GM18858 (cell line): ENCODE results near the gene SPP2.

ENCODE experiments used
- ATAC-seq: cut with Tn5 transposase; IDR thresholded peaks from one replicate; pipeline ENCODE4 v1.9.1; 2021; ENCODE audit not compliant: unreplicated experiment

Gene SPP2, protein sequence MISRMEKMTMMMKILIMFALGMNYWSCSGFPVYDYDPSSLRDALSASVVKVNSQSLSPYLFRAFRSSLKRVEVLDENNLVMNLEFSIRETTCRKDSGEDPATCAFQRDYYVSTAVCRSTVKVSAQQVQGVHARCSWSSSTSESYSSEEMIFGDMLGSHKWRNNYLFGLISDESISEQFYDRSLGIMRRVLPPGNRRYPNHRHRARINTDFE

DNA sequence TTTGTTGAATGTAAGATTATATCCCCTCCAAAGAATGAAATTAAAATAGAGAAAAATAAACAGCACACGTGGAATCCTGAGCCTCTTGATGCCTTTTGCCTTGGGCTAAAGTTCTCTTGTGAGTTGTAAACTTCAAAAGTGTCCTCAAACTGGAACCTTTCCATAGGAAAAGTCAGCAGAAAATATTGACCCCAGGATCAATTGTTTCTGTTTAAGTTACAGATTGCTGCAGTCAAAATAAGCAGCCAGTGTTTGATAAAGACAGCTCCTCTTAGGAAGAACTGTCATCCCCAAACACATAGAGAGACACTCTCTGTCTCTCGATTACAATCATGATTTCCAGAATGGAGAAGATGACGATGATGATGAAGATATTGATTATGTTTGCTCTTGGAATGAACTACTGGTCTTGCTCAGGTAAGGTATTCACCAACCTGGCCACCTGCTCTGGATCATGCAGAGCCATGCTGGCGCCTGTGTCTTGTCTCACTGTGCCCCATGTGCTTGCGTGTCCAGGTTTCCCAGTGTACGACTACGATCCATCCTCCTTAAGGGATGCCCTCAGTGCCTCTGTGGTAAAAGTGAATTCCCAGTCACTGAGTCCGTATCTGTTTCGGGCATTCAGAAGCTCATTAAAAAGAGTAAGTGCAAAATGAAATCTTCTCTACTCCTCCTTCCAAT is at the start of gene SPP2:
Gene SPP2, plus strand, starts transcription at position 248 of the 681 bp plus-strand sequence. Its CDS starts 85 bp downstream, at position 333.
- ATAC-seq: no peak

DNA sequence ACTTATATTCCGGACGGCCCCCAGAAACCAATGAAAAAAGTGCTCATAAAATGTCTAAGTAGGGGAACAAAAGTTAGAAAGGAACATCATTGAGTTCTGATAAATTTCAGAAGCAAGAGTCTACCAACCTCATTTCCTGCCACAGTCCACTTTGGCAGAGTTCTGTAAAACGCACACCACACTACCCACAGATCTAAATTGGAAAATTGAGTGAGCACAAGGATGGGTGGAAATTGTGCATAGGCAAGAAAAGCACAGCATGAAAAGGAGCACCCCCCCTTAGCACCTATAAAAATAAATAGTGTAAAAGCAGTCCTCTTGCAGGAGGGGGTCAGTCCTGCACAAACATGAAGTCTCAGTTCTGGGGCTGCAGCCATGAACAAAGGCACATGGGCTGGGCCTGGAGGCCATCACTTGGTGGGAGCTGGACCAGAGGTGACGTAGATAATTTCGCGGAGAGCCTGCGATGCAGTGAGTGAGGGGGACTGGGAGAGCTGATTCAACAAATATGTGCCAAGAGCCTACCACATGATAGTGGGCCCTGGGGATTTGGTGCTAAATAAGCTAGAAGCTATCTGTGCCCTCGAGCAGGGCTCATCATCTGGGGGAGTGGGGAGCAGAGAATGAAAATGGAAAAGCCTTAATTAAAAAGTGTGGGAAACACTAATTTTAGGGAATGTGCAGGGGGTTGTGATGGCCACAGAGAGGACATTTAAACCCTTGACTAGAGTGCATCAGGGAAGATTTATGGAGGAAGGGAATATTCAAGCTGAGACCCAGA is 48.9 kb upstream of the SPP2 start:
- no peak for ATAC-seq

DNA sequence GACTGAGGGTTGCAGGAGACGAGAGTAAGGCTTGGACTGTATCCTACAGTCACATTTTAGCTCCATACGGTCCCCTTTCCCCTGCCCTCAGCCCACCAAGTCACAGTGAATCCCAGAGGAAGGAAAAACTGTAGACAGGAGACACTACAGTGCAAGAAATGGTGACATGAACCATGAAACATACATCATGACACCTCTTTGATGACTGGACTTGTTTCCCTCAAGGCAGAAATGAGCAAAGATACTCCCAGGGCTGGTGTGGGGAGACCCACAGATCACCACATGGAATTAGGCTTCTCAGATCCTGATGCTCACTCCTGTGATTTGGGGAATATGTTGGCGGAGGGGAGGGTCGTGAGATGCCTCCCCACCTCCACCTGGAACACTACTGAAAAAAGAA is 48.2 kb upstream of the SPP2 start:
- no peak for ATAC-seq

DNA sequence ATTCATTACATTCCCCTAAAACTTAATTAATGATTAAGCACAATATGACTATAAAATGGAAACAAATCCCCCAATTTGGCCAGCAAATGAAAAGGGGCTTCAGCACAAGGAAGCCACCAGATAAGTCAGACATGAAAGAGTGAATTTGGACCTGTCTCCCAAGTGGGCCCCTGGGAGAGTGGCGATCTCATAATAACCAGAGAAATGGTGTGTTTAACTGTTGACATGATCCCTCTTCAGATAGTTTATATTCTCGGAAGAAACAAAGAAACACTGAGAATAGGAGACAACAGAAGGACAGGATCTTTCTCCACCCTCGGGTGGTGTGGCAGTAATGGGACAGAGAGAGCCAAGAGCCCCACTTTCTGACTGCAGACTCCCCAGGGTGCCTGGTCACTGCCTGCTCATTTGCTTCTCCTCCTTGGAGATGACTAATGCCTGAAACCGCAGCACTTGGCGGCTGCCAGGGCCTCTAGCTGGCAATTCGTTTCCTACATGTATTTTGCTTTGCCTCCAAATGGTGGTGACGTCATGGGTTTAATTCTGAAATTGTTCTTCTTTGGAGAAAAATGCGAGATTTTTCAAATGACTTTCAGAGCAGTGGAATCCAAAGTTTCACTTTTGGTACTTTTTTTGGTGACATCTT is 46.4 kb upstream of the SPP2 start:
- no peak for ATAC-seq

DNA sequence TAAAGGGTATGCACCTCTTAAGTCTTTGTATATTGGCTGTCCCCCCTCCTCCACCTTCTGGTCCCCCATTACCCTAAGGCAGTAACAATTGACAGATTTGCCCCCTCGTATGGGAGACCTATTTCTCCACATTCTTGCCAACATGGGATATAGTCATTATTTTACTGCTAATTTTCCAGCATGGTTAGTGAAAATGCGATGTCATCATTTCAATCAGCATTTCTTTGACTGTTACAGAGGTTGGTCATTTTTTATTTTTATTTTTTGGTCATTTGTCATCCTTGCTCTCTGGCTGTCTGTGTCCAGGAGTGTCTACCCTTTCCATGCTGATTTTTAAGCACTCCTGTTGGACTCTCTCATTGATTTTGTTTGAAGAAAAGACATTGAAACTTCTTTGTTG is 45.4 kb upstream of the SPP2 start:
- ATAC-seq: no peak

DNA sequence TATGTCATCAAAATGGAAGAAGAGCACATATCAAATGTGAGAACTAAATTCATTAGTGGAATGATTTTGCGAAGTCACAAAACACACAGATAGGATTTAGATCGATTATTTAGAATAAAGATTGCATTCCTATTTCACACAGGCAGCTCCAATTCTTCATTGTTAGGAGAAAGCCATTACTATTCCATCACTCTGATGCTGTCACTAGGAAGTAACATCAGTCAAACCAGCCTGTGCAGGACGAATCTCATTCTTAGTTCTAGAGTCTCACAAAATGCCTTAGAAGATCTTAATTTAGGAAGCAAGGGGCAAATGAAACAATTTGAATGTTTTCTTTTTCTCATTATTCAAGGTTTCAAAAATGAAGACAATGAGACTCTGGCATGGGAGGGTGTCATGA is 44.0 kb upstream of the SPP2 start:
- no peak for ATAC-seq

DNA sequence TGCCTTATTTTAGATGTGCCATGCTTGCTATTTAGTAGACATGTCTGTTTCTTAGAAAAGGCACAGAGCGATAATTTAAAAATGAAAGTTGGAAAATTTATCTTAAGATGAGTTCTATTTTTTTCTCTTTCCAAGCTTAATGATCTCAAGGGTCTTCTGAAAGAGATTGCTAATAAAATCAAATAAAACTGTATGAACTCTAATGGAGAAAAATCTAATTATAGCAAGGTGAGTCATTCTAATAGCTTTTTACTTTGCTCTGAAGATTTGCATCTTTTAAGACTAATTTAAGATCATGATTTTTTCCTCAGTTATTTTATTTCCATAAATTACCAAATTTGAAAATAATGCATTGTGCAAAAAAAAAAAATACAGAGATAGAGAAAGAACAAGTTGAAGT is 36.1 kb upstream of the SPP2 start:
- no peak for ATAC-seq

DNA sequence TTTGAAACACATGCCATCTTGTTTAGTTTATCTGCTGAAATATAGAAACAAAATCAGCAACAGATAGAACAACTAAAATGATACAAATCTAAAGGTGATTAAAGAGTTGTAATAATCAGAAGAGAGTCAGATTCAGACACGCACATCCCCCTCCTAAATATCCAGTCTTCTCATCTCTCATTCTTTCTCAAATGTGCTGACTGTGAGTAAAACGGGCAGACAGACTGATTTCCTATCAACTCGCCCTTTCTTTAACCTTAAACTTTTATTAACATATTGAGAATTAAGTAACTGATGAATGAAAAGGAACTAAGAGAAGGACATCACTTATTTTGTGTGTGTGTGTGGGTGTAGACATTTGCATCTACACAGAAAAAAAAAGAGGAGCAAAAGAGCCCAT is 34.6 kb upstream of the SPP2 start:
- ATAC-seq: no peak

DNA sequence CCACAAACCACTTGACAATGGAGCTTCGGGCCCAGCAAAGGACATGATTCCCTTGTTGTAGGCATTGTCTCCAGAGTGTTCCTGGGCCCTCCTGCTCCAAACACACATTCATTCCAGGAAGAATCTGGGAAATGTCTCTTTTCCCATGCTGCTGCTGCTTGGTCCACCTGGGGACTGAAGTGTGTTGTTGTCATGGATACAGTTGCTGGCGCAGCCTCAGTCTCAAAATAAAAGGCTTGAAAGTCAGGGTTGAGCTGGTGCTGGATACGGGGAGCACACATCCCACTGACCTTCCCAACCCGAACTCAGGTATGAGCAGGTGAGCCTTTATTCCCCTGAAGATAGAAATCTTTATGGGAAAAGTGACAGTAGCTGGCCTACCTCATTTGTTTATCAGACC is 30.6 kb upstream of the SPP2 start:
- no peak for ATAC-seq

DNA sequence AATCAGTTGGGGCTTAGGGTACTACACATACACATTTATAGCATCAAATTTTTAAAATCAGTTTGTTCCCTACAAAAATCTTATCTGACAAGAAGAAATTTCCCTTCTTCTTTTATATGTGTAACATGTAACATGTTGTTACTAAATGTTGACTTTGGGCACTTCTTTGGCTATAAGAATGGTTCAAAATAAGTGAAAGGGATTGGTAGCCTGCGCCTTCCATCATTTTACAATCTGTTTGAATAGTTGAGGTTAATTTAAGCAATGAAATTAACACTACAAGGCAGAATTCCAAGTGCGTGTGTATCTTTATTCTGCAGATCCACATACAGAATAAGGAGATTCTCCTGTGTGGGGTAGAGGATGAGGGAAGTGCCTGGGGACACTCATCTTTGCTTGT is 30.2 kb upstream of the SPP2 start:
- no peak for ATAC-seq

DNA sequence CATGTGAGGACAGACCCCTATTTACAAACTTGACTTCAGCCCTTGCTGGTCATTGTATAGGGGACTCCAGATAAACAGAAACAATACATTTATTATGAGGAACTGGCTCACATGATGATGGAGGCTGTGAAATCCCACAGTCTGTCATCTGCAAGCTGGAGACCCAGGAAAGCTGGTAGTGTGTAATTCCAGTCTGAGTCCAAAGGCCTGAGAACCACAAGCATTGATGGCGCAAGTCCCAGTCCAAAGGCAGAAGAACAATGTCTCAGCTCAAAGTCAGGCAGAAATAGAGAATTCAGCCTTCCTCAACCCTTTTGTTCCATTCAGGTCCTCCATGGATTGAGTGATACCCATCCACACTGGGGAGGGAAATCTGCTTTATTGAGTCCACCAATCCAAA is 28.1 kb upstream of the SPP2 start:
- ATAC-seq: no peak

DNA sequence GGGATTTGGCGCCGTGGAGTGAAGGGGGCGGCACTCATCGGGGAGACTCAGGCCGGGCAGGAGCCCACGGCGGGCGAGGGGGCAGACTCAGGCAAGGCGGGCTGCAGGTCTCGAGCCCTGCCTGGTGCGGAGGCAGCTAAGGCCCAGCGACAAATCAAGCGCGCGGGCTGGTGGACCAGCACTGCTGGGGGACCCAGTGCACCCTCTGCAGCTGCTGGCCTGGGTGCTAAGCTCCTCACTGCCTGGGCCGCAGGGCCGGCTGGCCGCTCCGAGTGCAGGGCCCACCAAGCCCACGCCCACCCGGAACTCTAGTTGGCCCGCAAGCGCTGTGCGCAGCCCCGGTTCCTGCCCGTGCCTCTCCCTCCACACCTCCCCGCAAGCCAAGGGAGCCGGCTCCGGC is 26.2 kb upstream of the SPP2 start:
- no peak for ATAC-seq

DNA sequence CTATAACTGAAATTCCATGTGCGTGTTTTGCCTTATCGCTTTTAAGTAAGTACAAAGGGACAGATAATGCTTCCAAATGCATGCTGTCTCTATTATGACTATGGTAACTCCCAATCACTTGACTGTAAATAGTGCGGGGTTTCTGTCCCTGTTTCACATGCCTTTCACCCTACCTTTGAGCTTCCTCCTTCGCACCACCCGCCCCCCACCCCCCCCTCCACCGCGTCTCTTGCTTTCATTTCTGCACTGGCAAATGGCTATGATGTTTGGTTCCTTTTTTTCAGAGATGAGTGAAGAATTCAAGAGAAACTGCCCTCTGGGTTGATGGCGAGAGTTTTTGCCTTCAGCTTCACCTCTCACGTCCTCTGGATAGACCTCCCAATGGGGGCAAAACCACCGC is 25.0 kb upstream of the SPP2 start:
- ATAC-seq: no peak

DNA sequence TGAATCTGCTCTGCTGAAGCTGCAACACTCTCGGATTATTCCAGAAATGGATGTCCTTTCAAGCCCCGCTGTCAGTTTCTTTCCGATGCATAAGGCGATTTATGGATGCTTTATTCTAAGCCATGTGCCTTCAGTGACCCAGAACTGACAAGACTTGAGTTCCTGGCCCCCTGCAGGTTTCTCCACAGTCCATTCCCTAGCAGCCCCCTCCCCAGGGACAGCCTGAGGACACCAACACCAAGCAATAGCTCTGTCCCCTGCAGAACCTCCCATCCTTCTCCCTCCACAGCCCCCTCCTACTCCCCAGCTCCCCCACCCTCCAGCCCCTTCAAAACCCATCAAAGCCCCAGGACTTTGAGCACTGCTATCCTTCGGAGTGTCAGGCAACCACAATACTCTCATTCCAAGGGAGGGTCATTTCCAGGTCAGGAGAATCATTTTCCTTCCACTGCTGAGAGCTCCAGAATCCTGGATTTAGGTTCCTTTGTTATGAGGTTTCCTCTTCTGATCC is 24.6 kb upstream of the SPP2 start:
- no peak for ATAC-seq

DNA sequence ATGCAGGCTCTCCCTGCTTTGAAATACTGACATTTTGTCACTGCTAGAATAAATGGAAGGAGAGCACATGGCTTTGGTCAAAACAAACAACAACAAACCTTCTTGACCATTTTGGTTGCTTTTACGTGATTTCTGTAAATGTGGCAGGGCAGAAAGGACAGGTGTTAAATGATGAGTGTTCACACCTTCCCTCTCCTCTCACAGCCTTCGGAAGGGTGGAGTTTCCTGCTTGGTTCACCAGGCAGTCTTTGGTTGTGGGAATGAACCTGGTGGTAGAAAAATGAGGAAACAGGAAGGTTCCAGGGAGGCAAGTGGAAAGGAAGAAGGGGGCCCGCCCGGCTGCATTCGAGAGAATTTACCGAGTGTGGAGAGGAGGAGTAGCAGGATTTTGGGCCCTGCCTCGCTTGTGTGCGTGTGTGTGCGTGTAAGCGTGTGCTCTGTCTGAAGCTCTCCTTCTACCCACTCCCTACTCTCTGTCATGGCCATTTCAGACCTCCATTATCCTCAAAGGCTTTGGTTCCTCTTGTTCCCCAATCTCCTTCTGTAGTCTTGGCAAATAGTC is 23.7 kb upstream of the SPP2 start:
- no peak for ATAC-seq

DNA sequence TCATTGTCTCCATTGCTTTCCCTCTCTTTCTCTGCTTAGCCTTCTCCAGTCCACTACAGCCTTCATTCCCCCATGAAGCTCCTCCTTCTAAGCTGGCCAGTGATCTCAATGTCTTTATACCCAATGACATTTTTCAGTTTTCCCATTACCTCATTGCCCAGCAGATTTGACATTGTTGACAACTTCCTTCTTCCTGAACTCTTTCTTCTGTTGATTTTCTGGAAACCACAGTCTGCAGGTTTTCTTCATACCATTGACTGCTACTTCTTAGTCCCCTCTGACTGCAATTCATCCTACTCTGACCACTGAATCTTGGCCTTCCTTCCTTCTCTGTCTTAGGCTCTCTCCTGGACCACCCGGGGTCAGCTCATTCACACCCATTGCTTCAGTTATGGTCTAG is 22.9 kb upstream of the SPP2 start:
- no peak for ATAC-seq

DNA sequence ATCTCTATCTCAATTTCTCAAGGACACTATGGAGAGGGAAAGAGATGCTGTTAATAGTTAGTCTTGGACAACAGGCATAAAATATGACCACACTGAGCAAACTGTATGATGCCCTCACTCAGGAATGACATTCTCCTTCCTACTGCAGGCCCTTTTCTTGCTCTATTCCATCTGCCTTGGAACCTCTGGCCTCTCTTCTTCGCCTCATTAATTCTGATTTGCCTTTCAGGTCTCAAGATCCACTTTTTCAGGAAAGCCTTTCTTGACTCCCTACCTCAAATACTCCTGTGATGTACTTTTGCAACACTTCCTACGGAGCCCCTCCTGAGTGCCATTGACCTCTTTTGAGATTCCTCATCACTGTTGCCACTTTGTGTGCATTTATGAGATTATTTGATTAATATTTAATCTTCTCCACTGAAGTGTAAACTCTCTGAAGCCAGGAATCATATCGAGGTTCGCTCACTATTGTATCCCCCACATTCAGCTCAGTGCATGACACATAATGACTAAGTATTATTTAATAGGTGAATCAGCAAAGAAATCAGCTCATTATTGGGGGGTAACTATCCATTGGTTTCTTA is 21.3 kb upstream of the SPP2 start:
- ATAC-seq: no peak

DNA sequence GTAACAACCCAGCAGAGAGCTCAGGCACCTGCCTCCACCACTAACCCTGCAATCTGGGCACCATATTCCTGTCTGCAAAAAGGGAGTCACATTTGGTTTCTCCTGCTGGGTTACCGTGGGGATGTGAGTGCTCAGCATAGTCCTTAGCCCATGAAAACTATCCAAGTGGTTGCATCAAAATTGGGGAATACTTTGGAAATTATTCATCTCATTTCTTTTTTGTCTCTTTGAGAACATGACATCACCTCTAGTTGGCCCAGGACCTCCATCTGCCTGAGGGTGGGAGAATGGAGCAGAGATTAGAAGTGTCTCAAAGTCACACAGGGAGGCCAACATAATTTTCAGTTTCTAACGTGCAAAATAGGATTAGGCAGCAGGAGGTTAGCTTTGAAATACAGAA is 19.3 kb upstream of the SPP2 start:
- no peak for ATAC-seq

DNA sequence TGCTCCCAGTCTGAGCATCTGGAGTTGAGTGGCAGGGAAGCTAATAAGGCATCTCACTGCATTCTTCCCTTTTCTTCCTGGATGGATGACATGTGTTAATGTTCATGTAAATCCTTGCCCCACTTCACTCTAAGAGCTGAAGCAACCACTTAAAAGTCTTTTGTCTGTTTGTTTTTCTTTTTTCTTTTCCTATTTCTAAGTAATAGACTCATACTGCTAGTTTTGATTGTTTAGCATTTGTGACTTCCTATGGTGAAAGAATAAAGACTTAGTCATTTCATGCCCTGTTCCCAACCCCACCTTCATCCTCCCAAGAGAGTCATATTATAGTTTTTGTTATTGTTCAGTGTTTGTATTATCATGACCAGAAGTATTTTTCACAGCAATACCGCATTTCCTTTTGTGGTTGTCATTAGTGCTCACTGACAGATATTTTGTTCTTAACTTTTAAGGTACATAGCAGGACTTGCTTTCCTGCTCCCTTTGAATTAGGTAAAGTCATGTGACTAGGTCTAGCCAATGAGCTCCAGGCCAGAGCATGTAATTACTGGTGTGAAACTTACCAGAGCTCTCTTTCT is 18.1 kb upstream of the SPP2 start:
- no peak for ATAC-seq

DNA sequence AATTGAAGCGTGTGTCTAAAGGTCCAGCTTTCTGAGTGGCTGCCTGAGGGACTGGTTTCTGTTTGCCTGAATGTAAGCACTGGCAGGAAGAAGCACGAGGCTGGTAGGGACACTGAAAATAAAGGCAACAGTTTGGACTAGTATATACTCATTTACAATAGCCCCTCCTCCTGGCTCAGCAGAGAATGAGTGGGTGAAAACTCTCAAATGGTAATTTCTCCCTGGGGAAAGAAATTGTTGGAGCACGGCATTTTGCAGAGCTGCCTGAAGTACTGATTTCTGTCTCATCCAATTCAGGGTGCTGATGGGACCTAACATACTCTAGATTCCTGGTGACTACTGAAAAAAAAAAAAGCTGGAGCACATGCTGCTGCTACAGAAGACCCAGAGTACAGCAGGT is 17.3 kb upstream of the SPP2 start:
- no peak for ATAC-seq

DNA sequence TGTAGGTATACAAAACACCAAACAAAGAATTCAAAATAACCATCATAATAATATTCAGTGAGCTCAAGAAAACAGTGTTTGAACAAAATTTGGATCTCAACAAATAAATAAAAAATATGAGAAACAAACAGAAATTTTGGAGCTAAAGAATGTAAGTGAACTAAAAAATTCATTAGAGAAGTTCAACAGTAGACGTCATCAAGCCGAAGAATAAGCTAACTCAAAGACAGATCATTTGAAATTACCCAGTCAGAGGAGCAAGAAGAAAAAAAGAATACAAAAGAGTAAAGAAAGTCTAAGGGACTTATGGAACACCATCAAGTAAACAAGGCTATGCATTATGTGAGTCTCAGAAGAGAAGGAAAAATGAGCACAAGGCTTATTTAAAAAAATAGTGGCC is 16.6 kb upstream of the SPP2 start:
- ATAC-seq: no peak
